T-helper 17 cell (primary cell): ENCODE results near the gene KRTAP9-6. TPM values are rescaled to one million over a fixed set of nuclear protein-coding genes. Genes with fewer than 3 reads are reported as not detected.

ENCODE experiments used
- ATAC-seq: fragments of 150-1000 bp; cut with Tn5 transposase; 2 replicates; pipeline ENCODE4 v1.10.0; 2021; ENCODE audit warnings: mild to moderate bottlenecking, moderate library complexity
- DNase-seq, 3 donors: peaks; one replicate each; pipeline versions ENCODE4 v3.0.0 to v3.0.0-alpha.2; 2020 to 2021
- H3K9me3 ChIP-seq: one replicate; pipeline ENCODE4 v1.7.0; 2013; ENCODE audit warnings: low read length, mild to moderate bottlenecking; ENCODE audit not compliant: control insufficient read depth, poor library complexity, severe bottlenecking
- H3K27ac Mint-ChIP-seq: one replicate; pipeline ENCODE4 v1.8.0; 2022; ENCODE audit warnings: mild to moderate bottlenecking, moderate library complexity, mixed read lengths
- H3K27me3 Mint-ChIP-seq: one replicate; pipeline ENCODE4 v1.8.0; 2022; ENCODE audit warnings: mixed read lengths
- H3K36me3 Mint-ChIP-seq: one replicate; pipeline ENCODE4 v1.8.0; 2022; ENCODE audit warnings: low read depth, mixed read lengths
- H3K4me1 Mint-ChIP-seq: one replicate; pipeline ENCODE4 v1.8.0; 2022; ENCODE audit warnings: mild to moderate bottlenecking, mixed read lengths
- H3K4me3 Mint-ChIP-seq: one replicate; pipeline ENCODE4 v1.8.0; 2022; ENCODE audit warnings: mild to moderate bottlenecking, moderate library complexity, mixed read lengths
- total RNA-seq, 4 donors: library from RNA in 2 of 4; stranded (reverse) in 2 of 4; gene quantifications; one replicate each; pipeline ENCODE4 v1.2.3 and lab custom pipeline; 2022 to 2026

Gene KRTAP9-6
- total RNA-seq, 2 donors from 2014 or later = not detected

- no peaks in the 10 kb centered on the region for H3K9me3 ChIP-seq
- Mint-ChIP-seq H3K27me3 (peaks cover 8% of the 10 kb centered on the region), H3K4me3 (no peak overlapping the region), H3K27ac (peak overlapping the region; percentile 97), H3K4me1 (peaks cover 53% of the 10 kb centered on the region), H3K36me3 (no peaks in the 10 kb centered on the region)
- ATAC-seq (no peak), DNase-seq (no peak)
Observed at GRCh38 chr17:41311111-41311510, 45.9 kb downstream of the KRTAP9-6 start.

GRCh38 chr17:41315204-41315794, 50.1 kb downstream of the KRTAP9-6 start, which contains the start of gene KRTAP17-1:
TSS of gene KRTAP17-1 (minus strand) at chr17:41315710. CDS start at chr17:41315650, 60 bp downstream.
- H3K9me3 ChIP-seq = no peaks in the 10 kb centered on the region
- H3K27me3 Mint-ChIP-seq = peaks cover 8% of the 10 kb centered on the region
- DNase-seq (no peak), ATAC-seq (no peak)
- H3K4me1 Mint-ChIP-seq = peaks cover 14% of the 10 kb centered on the region
- no peak within 1 kb of the TSS for H3K4me3 Mint-ChIP-seq
- H3K27ac Mint-ChIP-seq = no peak within 1 kb of the TSS
- no peaks in the 10 kb centered on the region for H3K36me3 Mint-ChIP-seq

Other genes with a start within 250 kb of the KRTAP9-6 start
- gene KRTAP1-5, start 238.2 kb upstream of the KRTAP9-6 start, total RNA-seq = not detected
- not detected for gene KRTAP1-4, start 235.2 kb upstream of the KRTAP9-6 start, total RNA-seq
- gene KRTAP1-3, start 230.5 kb upstream of the KRTAP9-6 start, total RNA-seq = not detected
- gene KRTAP1-1, start 223.9 kb upstream of the KRTAP9-6 start, total RNA-seq = not detected
- gene KRTAP2-1, start 218.1 kb upstream of the KRTAP9-6 start, total RNA-seq = not detected
- not detected for gene KRTAP2-2, start 210.1 kb upstream of the KRTAP9-6 start, total RNA-seq
- not detected for gene KRTAP2-3, start 205.3 kb upstream of the KRTAP9-6 start, total RNA-seq
- gene KRTAP2-4, start 199.5 kb upstream of the KRTAP9-6 start, total RNA-seq = not detected
- gene KRTAP4-7, start 181.2 kb upstream of the KRTAP9-6 start, total RNA-seq = not detected
- gene KRTAP4-8, start 167.2 kb upstream of the KRTAP9-6 start, total RNA-seq = not detected
- gene KRTAP4-16, start 163.2 kb upstream of the KRTAP9-6 start, total RNA-seq = not detected
- not detected for gene KRTAP4-9, start 160.0 kb upstream of the KRTAP9-6 start, total RNA-seq
- not detected for gene KRTAP4-11, start 147.0 kb upstream of the KRTAP9-6 start, total RNA-seq
- gene KRTAP4-12, start 141.2 kb upstream of the KRTAP9-6 start, total RNA-seq = not detected
- gene KRTAP4-6, start 124.8 kb upstream of the KRTAP9-6 start, total RNA-seq = not detected
- gene KRTAP4-5, start 115.6 kb upstream of the KRTAP9-6 start, total RNA-seq = not detected
- not detected for gene KRTAP4-4, start 104.6 kb upstream of the KRTAP9-6 start, total RNA-seq
- gene KRTAP4-3, start 97.2 kb upstream of the KRTAP9-6 start, total RNA-seq = not detected
- gene KRTAP4-2, start 87.2 kb upstream of the KRTAP9-6 start, total RNA-seq = not detected
- gene KRTAP4-1, start 80.5 kb upstream of the KRTAP9-6 start, total RNA-seq = not detected
- gene KRTAP9-1, start 75.5 kb upstream of the KRTAP9-6 start, total RNA-seq = not detected
- gene KRTAP9-2, start 38.7 kb upstream of the KRTAP9-6 start, total RNA-seq = not detected
- not detected for gene KRTAP9-3, start 32.9 kb upstream of the KRTAP9-6 start, total RNA-seq
- not detected for gene KRTAP9-8, start 27.4 kb upstream of the KRTAP9-6 start, total RNA-seq
- gene KRTAP9-4, start 15.7 kb upstream of the KRTAP9-6 start, total RNA-seq = not detected
- not detected for gene KRTAP9-9, start 10.0 kb upstream of the KRTAP9-6 start, total RNA-seq
- gene KRTAP9-7, start 10.3 kb downstream of the KRTAP9-6 start, total RNA-seq = not detected
- not detected for gene KRTAP29-1, start 37.5 kb downstream of the KRTAP9-6 start, total RNA-seq
- gene KRTAP16-1, start 43.9 kb downstream of the KRTAP9-6 start, total RNA-seq = under 1 TPM; 0.17 to 0.34 TPM
- gene KRTAP17-1, start 50.3 kb downstream of the KRTAP9-6 start, total RNA-seq = not detected
- not detected for gene KRT33A, start 85.5 kb downstream of the KRTAP9-6 start, total RNA-seq
- gene KRT33B, start 104.4 kb downstream of the KRTAP9-6 start, total RNA-seq = not detected
- not detected for gene KRT34, start 116.9 kb downstream of the KRTAP9-6 start, total RNA-seq
- not detected for gene KRT31, start 132.2 kb downstream of the KRTAP9-6 start, total RNA-seq
- gene KRT37, start 159.2 kb downstream of the KRTAP9-6 start, total RNA-seq = not detected
- gene KRT38, start 175.6 kb downstream of the KRTAP9-6 start, total RNA-seq = not detected
- gene KRT32, start 202.0 kb downstream of the KRTAP9-6 start, total RNA-seq = not detected
- gene KRT35, start 215.8 kb downstream of the KRTAP9-6 start, total RNA-seq = not detected
- gene KRT36, start 224.5 kb downstream of the KRTAP9-6 start, total RNA-seq = not detected
- not detected for gene KRT13, start 240.2 kb downstream of the KRTAP9-6 start, total RNA-seq